Uterus (tissue), 2 donors: ENCODE results near the gene CAB39.

Source experiments
- POLR2A ChIP-seq, 2 donors: fragments of 450-650 bp; IDR thresholded peaks; one replicate each; pipeline ENCODE4 v1.6.1; 2016; ENCODE audit warnings: antibody characterized with exemption in 2 of 2, mild to moderate bottlenecking in 1 of 2, moderate library complexity in 1 of 2
- TF ChIP-seq, protein P1 (sequence below), 4 experiments: fragments of 200-600 bp in 2 of 4; fragments of 450-650 bp in 2 of 4; sonication (generic) in 2 of 4; IDR thresholded peaks; one replicate each; pipeline ENCODE4 v1.5.1; 2016 to 2019; ENCODE audit warnings: antibody characterized with exemption in 4 of 4, mild to moderate bottlenecking in 2 of 4, moderate library complexity in 1 of 4

DNA sequence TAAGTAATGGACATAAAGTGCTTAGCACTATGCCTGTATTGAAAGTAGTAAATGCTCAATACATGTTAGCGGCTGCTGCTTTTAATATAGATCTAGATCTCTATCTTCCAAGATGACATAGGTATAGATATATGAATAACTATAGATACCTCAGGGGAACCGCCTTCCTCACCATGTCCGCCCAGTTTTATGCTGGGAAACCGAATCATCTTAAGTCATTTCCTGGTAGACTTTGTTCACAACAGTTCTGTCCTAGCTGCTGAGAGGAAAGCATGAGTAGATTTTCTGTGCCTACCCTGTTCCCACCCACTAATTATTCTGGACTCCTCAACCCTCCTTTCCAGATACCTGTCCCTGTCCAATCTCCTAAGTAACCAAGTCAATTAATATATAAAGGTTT, 130.5 kb downstream of the CAB39 start:
- TF ChIP-seq, protein P1, sequence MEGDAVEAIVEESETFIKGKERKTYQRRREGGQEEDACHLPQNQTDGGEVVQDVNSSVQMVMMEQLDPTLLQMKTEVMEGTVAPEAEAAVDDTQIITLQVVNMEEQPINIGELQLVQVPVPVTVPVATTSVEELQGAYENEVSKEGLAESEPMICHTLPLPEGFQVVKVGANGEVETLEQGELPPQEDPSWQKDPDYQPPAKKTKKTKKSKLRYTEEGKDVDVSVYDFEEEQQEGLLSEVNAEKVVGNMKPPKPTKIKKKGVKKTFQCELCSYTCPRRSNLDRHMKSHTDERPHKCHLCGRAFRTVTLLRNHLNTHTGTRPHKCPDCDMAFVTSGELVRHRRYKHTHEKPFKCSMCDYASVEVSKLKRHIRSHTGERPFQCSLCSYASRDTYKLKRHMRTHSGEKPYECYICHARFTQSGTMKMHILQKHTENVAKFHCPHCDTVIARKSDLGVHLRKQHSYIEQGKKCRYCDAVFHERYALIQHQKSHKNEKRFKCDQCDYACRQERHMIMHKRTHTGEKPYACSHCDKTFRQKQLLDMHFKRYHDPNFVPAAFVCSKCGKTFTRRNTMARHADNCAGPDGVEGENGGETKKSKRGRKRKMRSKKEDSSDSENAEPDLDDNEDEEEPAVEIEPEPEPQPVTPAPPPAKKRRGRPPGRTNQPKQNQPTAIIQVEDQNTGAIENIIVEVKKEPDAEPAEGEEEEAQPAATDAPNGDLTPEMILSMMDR (IDR thresholded peaks at IDR 0.05): no peak
- no peak for TF ChIP-seq POLR2A (IDR thresholded peaks at IDR 0.05)
